ENCODE measurements around the gene CEACAM18.

CEACAM18 gene

GRCh38 chr19:51470966-51471365 is 7.4 kb upstream of the CEACAM18 start:
- TF ChIP-seq CTCF (conservative IDR thresholded peaks at IDR 0.05; ENCODE audit: low read depth, low read length): no peak
- DNase-seq (ENCODE audit: low read depth): no peak

GRCh38 chr19:51471527-51471926 is 6.8 kb upstream of the CEACAM18 start:
- no peak for TF ChIP-seq CTCF (conservative IDR thresholded peaks at IDR 0.05; ENCODE audit: low read depth, low read length)
- H3K4me3 ChIP-seq (ENCODE audit: low read length): no peak overlapping the region
- no peak for DNase-seq (ENCODE audit: low read depth)

More at GRCh38 chr19:51470966-51471365, 7.4 kb upstream of the CEACAM18 start:
- H3K4me3 ChIP-seq (ENCODE audit: low read length): no peak overlapping the region

GRCh38 chr19:51472607-51473006 is 5.7 kb upstream of the CEACAM18 start:
- DNase-seq (ENCODE audit: low read depth): no peak
- TF ChIP-seq CTCF (conservative IDR thresholded peaks at IDR 0.05; ENCODE audit: low read depth, low read length): no peak

GRCh38 chr19:51473009-51473707 is 5.2 kb upstream of the CEACAM18 start:
- DNase-seq (ENCODE audit: low read depth): peak; percentile 4
- TF ChIP-seq CTCF (conservative IDR thresholded peaks at IDR 0.05; ENCODE audit: low read depth, low read length): peak; percentile 71
- H3K4me3 ChIP-seq (ENCODE audit: low read length): no peak overlapping the region

More at GRCh38 chr19:51472607-51473006, 5.7 kb upstream of the CEACAM18 start:
- no peak overlapping the region for H3K4me3 ChIP-seq (ENCODE audit: low read length)

GRCh38 chr19:51476164-51476563 is 2.2 kb upstream of the CEACAM18 start:
- no peak for TF ChIP-seq CTCF (conservative IDR thresholded peaks at IDR 0.05; ENCODE audit: low read depth, low read length)
- DNase-seq (ENCODE audit: low read depth): no peak
- H3K4me3 ChIP-seq (ENCODE audit: low read length): no peak overlapping the region

- no peak for TF ChIP-seq CTCF (conservative IDR thresholded peaks at IDR 0.05; ENCODE audit: low read depth, low read length)
- H3K4me3 ChIP-seq (ENCODE audit: low read length): no peak overlapping the region
- DNase-seq (ENCODE audit: low read depth): no peak
Measured at GRCh38 chr19:51477344-51477743, 995 bp upstream of the CEACAM18 start.
